Activated CD8-positive, alpha-beta memory T cell treated with anti-CD3 and anti-CD28 coated beads, Interleukin-2, amount 10 ng/mL, durations not matched to agents 7 days and 5 days (primary cell): ENCODE data around the gene MPST. TPM values are rescaled to one million over a fixed set of nuclear protein-coding genes. Genes with fewer than 3 reads are reported as not detected.

ENCODE experiments used
- ATAC-seq: fragments of 150-1000 bp; cut with Tn5 transposase; one replicate; pipeline ENCODE4 v1.10.0; 2021; ENCODE audit warnings: moderate library complexity
- CTCF ChIA-PET: fragments of 350-600 bp; sonication (Branson Sonifier 250); formaldehyde crosslinking; loops from one replicate; lab custom pipeline; 2021; ENCODE audit warnings: antibody characterized with exemption; lab: Charles Lee
- DNase-seq: peaks from one replicate; pipeline ENCODE4 v3.0.0-alpha.2; 2020
- H3K27ac Mint-ChIP-seq: one replicate; pipeline ENCODE4 v1.8.0; 2021; ENCODE audit warnings: mild to moderate bottlenecking, mixed read lengths
- H3K27me3 Mint-ChIP-seq: one replicate; pipeline ENCODE4 v1.8.0; 2021; ENCODE audit warnings: mixed read lengths
- H3K36me3 Mint-ChIP-seq: one replicate; pipeline ENCODE4 v1.8.0; 2021; ENCODE audit warnings: mild to moderate bottlenecking, mixed read lengths
- H3K4me1 Mint-ChIP-seq: one replicate; pipeline ENCODE4 v1.8.0; 2021; ENCODE audit warnings: mixed read lengths
- H3K4me3 Mint-ChIP-seq: one replicate; pipeline ENCODE4 v1.8.0; 2021; ENCODE audit warnings: mild to moderate bottlenecking, moderate library complexity, mixed read lengths
- H3K9me3 Mint-ChIP-seq: one replicate; pipeline ENCODE4 v1.8.0; 2022; ENCODE audit warnings: low read depth, mixed read lengths
- total RNA-seq, 2 experiments: library from RNA; stranded (reverse); gene quantifications; one replicate each; pipeline ENCODE4 v1.2.3, GENCODE V29; 2021

MPST gene
- total RNA-seq, result 10 to 100 TPM; 42.3 to 61.0 TPM

DNA sequence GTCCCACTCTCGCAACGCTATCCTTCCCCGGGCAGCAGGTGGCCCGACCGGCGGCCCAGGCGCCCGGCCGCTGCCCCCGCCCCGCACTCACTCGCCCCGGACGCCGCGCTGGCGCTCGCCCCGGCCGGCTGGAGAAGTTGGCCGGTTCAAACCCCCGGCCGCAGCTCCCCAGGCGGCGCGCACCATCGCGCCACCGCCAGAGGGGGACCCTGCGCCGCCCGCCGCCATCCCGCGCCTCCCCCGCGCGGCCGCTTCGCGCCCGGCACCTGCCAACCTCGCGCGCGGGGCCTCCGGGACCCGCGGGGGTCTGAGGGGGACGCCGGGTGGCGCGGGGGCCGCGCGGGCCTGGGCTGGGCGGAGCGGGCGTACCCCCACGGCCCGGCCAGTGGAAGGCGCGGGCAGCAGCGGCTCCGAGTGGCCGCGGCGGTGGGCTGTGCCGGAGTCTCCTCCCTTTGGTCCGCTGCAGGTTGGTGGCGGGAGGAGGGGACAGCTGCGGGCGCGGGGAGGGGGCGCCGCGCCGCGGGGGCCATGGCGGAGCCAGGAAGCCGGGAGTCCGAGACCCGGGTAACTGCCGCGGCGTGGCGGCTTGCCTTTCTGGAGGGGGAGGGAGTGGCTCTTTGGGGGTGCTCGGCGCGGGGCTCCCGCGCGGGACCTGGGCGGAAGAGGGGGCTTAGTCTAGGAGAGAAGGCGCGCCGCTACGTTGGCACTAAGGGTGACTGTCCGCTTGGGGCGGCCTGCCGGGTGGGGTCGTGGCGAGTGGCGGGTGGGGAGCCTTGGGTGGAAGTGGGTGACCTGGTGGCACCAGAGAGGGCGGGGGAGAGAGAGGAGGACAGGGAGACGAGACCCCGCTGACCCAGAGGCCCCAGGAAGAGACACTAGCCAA lies at the start of gene MPST, which contains the start of gene TST:
Gene MPST, plus strand, starts transcription at position 434 of the 883 bp plus-strand sequence. Its CDS starts 95 bp downstream, at position 529.
Gene TST, minus strand, starts transcription at position 139 of the 883 bp plus-strand sequence. CDS start 715 bp downstream, outside the sequence.
- CTCF ChIA-PET, result interaction anchor here (0.7 to 7.7 kb wide), 20 partner anchors 12 to 473 kb away, joined by 3 to 48 read pairs (median 3); partner anchors contain the start of genes IFT27 and KCTD17
- peak within 1 kb of the TSS; percentile 90 for H3K4me3 Mint-ChIP-seq
- H3K36me3 Mint-ChIP-seq, result no peaks in the 10 kb centered on the region
- no peaks in the 10 kb centered on the region for H3K9me3 Mint-ChIP-seq
- peak within 1 kb of the TSS; percentile 89 for H3K27ac Mint-ChIP-seq
- DNase-seq (peak; percentile 65), ATAC-seq (peak; percentile 82)
- H3K4me1 Mint-ChIP-seq, result peaks cover 22% of the 10 kb centered on the region
- no peaks in the 10 kb centered on the region for H3K27me3 Mint-ChIP-seq

- Mint-ChIP-seq H3K9me3 (no peaks in the 10 kb centered on the region), H3K27ac (no peak overlapping the region), H3K36me3 (no peaks in the 10 kb centered on the region), H3K4me3 (no peak overlapping the region), H3K27me3 (peaks cover 12% of the 10 kb centered on the region), H3K4me1 (peaks cover under 1% of the 10 kb centered on the region)
- DNase-seq, result no peak
- CTCF ChIA-PET, result interaction anchor here (1.2 to 3.9 kb wide), 2 partner anchors 115 to 118 kb away, joined by 3 to 17 read pairs; no protein-coding TSS in a partner anchor
- ATAC-seq, result no peak
Observed at GRCh38 chr22:36971341-36972125, 48.0 kb upstream of the MPST start.

- Mint-ChIP-seq H3K27me3 (peaks cover 2% of the 10 kb centered on the region), H3K4me3 (no peak overlapping the region), H3K9me3 (no peaks in the 10 kb centered on the region), H3K27ac (no peak overlapping the region), H3K4me1 (peaks cover 18% of the 10 kb centered on the region), H3K36me3 (no peaks in the 10 kb centered on the region)
- DNase-seq, result no peak
- no peak for ATAC-seq
- CTCF ChIA-PET, result interaction anchor here (0.7 to 10.9 kb wide), 37 partner anchors 8 to 447 kb away, joined by 3 to 229 read pairs (median 5); partner anchors contain the start of genes EIF3D, IFT27, IL2RB and MPST
Observed at GRCh38 chr22:36976606-36977005, 42.9 kb upstream of the MPST start.

DNA sequence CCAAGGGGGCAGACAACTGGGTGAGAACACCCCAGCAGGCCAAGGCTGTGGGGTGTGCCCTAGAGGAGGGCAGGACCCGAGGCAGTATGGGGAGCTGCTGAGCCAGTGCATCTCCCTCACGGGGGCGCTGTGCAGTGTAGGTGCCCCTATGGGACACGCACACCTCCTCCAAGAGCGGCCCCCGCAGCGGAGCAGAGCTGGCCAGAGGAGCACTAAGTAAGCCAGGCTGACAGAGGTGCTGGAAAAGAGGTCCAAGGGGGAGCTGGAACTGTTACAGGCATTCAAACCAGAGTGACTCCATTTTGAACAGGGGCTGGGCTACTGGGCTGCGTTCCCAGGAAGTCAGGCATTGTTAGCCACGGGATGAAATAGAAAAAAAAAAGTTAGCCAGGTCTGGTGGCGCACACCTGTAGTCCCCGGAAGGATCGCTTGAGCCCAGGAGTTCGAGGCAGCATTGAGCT lies 42.1 kb upstream of the MPST start:
- peak; percentile 88 for ATAC-seq
- no peaks in the 10 kb centered on the region for H3K9me3 Mint-ChIP-seq
- DNase-seq, result peak; percentile 89
- CTCF ChIA-PET, result interaction anchor here (0.7 to 10.9 kb wide), 58 partner anchors 9 to 474 kb away, joined by 3 to 229 read pairs (median 4); partner anchors contain the start of genes EIF3D, IFT27, IL2RB and MPST
- H3K4me3 Mint-ChIP-seq, result peak overlapping the region; percentile 80
- H3K36me3 Mint-ChIP-seq, result no peaks in the 10 kb centered on the region
- peaks cover 5% of the 10 kb centered on the region for H3K27me3 Mint-ChIP-seq
- H3K4me1 Mint-ChIP-seq, result peaks cover 18% of the 10 kb centered on the region
- H3K27ac Mint-ChIP-seq, result peak overlapping the region; percentile 87

DNA sequence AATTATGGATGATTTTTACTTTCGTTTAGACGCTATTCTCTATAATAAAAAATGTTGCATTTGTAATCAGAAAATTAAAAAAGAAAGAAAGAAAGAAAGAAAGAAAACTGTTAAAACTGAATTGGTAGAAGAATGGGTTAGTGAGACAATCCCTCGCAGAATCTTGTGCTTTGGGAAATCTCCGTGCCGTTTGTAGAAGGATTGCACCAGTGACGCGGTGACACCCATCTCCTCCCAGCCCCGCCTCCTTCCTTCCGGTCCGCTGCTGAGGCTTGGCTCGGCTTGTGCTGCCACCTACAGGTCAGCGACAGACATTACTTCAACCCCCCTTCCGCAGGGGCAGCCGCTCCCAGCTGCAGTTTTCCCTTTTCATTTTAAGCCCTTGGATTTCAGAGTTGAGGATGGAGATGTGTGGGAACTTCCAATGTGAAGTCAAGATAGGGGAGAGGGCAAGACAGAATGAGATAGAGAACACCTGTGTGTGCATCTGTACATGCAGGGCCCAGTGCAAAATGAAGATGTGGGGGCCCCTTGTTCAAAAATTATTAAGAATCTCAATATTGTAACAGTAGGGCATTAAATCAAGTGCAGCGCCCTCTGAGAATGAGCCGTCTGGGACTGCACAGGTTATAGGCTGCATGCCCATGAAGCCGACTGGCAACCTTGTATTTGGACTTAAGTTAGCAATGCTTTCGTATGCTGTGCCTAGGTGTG lies 41.4 kb upstream of the MPST start:
- peaks cover 3% of the 10 kb centered on the region for H3K27me3 Mint-ChIP-seq
- no peaks in the 10 kb centered on the region for H3K36me3 Mint-ChIP-seq
- H3K4me1 Mint-ChIP-seq, result peaks cover 18% of the 10 kb centered on the region
- ATAC-seq, result peak; percentile 90
- peak; percentile 94 for DNase-seq
- no peaks in the 10 kb centered on the region for H3K9me3 Mint-ChIP-seq
- peak overlapping the region; percentile 80 for H3K4me3 Mint-ChIP-seq
- H3K27ac Mint-ChIP-seq, result peak overlapping the region; percentile 87
- CTCF ChIA-PET, result interaction anchor here (0.6 to 10.9 kb wide), 53 partner anchors 9 to 475 kb away, joined by 3 to 229 read pairs (median 4); partner anchors contain the start of genes EIF3D, IFT27, IL2RB and MPST

GRCh38 chr22:36979016-36979910 lies 40.3 kb upstream of the MPST start:
- CTCF ChIA-PET, result interaction anchor here (0.9 to 10.9 kb wide), 10 partner anchors 14 to 199 kb away, joined by 3 to 229 read pairs (median 8); partner anchors contain the start of genes IFT27 and NCF4
- DNase-seq (no peak), ATAC-seq (no peak)
- no peak overlapping the region for H3K4me3 Mint-ChIP-seq
- H3K4me1 Mint-ChIP-seq, result peaks cover 18% of the 10 kb centered on the region
- peaks cover 8% of the 10 kb centered on the region for H3K27me3 Mint-ChIP-seq
- H3K36me3 Mint-ChIP-seq, result no peaks in the 10 kb centered on the region
- H3K27ac Mint-ChIP-seq, result no peak overlapping the region
- H3K9me3 Mint-ChIP-seq, result no peaks in the 10 kb centered on the region

- no peak overlapping the region for H3K27ac Mint-ChIP-seq
- H3K36me3 Mint-ChIP-seq, result peaks cover 4% of the 10 kb centered on the region
- CTCF ChIA-PET, result interaction anchor here (0.7 to 10.9 kb wide), 6 partner anchors 17 to 218 kb away, joined by 3 to 229 read pairs (median 4); partner anchors contain the start of genes IFT27 and NCF4
- ATAC-seq (no peak), DNase-seq (no peak)
- H3K27me3 Mint-ChIP-seq, result peaks cover 11% of the 10 kb centered on the region
- H3K4me3 Mint-ChIP-seq, result no peak overlapping the region
- H3K4me1 Mint-ChIP-seq, result peaks cover 18% of the 10 kb centered on the region
- peaks cover 6% of the 10 kb centered on the region for H3K9me3 Mint-ChIP-seq
Observed at GRCh38 chr22:36981247-36981775, 38.2 kb upstream of the MPST start.

DNA sequence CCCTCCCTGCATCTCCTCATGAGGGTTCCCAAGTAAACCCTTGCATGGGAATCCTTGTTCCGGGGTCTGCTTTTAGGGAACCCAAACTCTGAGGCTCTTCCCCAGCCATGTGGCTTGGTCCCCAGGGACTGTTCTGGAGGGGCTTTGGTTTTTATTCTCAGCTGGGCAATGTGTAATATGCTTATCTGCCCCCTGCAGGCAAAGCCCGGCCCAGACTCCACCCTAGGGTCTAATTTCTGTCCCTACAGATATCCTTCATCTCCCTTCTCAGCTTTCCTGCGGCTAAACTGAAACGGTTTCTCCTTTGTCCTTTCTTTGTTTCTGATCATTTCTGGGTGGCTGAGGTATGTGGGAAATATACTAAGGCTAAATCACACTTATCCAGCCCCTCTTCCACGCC lies 37.4 kb upstream of the MPST start:
- Mint-ChIP-seq H3K4me1 (peaks cover 12% of the 10 kb centered on the region), H3K27ac (no peak overlapping the region), H3K4me3 (no peak overlapping the region), H3K36me3 (peaks cover 7% of the 10 kb centered on the region), H3K9me3 (peaks cover 10% of the 10 kb centered on the region), H3K27me3 (peaks cover 19% of the 10 kb centered on the region)
- CTCF ChIA-PET, result interaction anchor here (1.1 to 10.9 kb wide), 4 partner anchors 14 to 217 kb away, joined by 3 to 229 read pairs (median 73); partner anchors contain the start of genes IFT27 and NCF4
- no peak for DNase-seq
- no peak for ATAC-seq

DNA sequence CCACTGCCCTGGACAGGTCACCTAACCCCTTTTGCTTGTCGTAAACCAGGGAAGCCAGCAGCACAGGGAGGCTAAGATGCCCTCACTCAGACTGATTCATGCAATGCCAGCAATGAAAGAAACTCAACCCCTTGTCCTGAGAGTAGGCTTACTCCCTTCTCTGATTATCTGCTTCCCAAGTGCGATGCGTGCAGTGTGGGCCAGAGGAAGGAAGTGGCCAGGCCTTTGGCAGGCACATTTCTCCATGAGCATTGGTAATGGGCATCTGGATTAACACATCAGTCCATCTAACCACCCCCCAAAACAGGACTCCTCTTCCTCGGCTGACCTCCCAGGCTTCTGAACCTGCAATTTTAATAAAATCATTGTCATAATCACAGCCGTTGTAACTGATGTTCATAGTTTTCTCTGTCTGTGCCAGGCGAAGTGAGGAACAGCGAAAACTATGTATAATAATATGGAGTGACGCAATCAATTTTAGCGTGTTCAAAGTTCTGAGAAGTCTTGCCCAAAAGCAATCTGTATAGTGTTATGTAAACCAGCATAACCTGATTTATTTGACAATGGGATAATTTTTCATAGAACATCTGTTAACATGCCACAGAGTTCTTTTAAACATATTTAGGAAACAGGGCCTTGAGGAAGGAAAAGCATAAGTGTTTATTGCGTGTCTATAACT lies 34.2 kb upstream of the MPST start:
- DNase-seq, result no peak
- CTCF ChIA-PET, result interaction anchor here (1.6 kb wide), 1 partner anchor 129 kb away, joined by 4 read pairs; no protein-coding TSS in a partner anchor
- peaks cover 10% of the 10 kb centered on the region for H3K9me3 Mint-ChIP-seq
- no peak overlapping the region for H3K27ac Mint-ChIP-seq
- no peak for ATAC-seq
- H3K27me3 Mint-ChIP-seq, result peaks cover 32% of the 10 kb centered on the region
- no peaks in the 10 kb centered on the region for H3K4me1 Mint-ChIP-seq
- peaks cover 7% of the 10 kb centered on the region for H3K36me3 Mint-ChIP-seq
- H3K4me3 Mint-ChIP-seq, result no peak overlapping the region

- Mint-ChIP-seq H3K27me3 (peaks cover 39% of the 10 kb centered on the region), H3K9me3 (peaks cover 10% of the 10 kb centered on the region), H3K36me3 (peaks cover 7% of the 10 kb centered on the region), H3K4me1 (no peaks in the 10 kb centered on the region), H3K4me3 (no peak overlapping the region), H3K27ac (no peak overlapping the region)
- DNase-seq (peak; percentile 61), ATAC-seq (no peak)
- CTCF ChIA-PET, result interaction anchor here (0.7 to 1.8 kb wide), 8 partner anchors 9 to 274 kb away, joined by 3 to 8 read pairs (median 3); partner anchors contain the start of gene TST
Observed at GRCh38 chr22:36986242-36986821, 33.2 kb upstream of the MPST start.
